ENCODE data around the gene OR7D2.
A peak's percentile ranks its signal among the peaks of the same experiment; 100 is the strongest.

- peak; percentile 66 for TF ChIP-seq CTCF (IDR thresholded peaks at IDR 0.05; ENCODE audit: insufficient read depth, low read depth, low read length)
- TF ChIP-seq EZH2 (IDR thresholded peaks at IDR 0.05; ENCODE audit: insufficient read depth, low read length), result no peak
Observed at GRCh38 chr19:9205501-9206113, 26.8 kb downstream of the OR7D2 start.
